HAP-1 (cell line): ENCODE results near the gene ALDH16A1.
"Not testable (repeated sequence)": the region's sequence is repeated elsewhere in the genome, so short reads cannot be mapped to it uniquely, and the experiment has no call there.

Experiments
- DNase-seq, 2 experiments: peaks; one replicate each; pipeline ENCODE4 v3.0.0-alpha.2; 2016 to 2020; ENCODE audit warnings: low spot score in 2 of 2
- H3K27me3 ChIP-seq: fragments of 250-450 bp; sonication (Bioruptor Pico); 2 replicates; pipeline ENCODE4 v1.5.1; 2020; ENCODE audit warnings: low read depth, mild to moderate bottlenecking, moderate library complexity
- H3K36me3 ChIP-seq: fragments of 250-450 bp; sonication (Bioruptor Pico); replicated peaks from 2 replicates; pipeline ENCODE4 v1.5.1; 2020; ENCODE audit warnings: mild to moderate bottlenecking
- H3K4me1 ChIP-seq: fragments of 250-450 bp; sonication (Bioruptor Pico); 2 replicates; pipeline ENCODE4 v1.5.1; 2020; ENCODE audit warnings: mild to moderate bottlenecking
- H3K4me3 ChIP-seq: fragments of 250-450 bp; sonication (Bioruptor Pico); 2 replicates; pipeline ENCODE4 v1.5.1; 2020; ENCODE audit warnings: mild to moderate bottlenecking, moderate library complexity
- H3K9me3 ChIP-seq: fragments of 250-450 bp; sonication (Bioruptor Pico); 2 replicates; pipeline ENCODE4 v1.5.1; 2020; ENCODE audit warnings: mild to moderate bottlenecking, moderate library complexity
- in situ Hi-C: fragments of 300-500 bp; cut with MboI; formaldehyde crosslinking; loops from 3 replicates; pipeline ENCODE4 v1.14.3; 2020; ENCODE audit warnings: low sequenced_read_pairs, inconsistent platforms, mixed read lengths

ALDH16A1 gene

DNA sequence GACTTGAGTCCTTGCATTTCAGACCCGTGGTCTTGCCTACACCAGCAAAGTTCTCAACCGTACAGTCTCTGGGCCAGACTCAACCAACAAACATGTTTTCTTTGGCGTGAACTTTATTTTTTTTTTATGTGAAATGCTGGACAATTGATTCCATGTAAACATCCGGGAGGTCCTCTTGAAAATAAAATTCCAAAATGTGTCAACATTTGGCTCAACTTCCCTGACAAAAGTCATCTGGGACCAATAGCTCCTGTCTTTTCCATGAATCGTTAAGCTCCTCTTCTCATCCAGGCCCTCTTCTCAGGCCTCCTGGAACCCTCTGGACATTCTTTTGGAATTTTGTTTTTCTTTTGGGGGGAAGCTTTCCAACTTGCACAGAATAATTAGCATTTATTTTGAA is 2.7 kb downstream of the ALDH16A1 start:
- no peak for DNase-seq
- Histone ChIP-seq H3K4me1 (peaks cover 3% of the 10 kb centered on the region; the same call in 1 of the 2 replicates), H3K36me3 (no peaks in the 10 kb centered on the region; the same call in 1 of the 2 replicates), H3K9me3 (no peaks in the 10 kb centered on the region), H3K4me3 (no peak overlapping the region), H3K27me3 (no peaks in the 10 kb centered on the region)
- in situ Hi-C loops: no loop called here

GRCh38 chr19:49456326-49456725 is 3.3 kb downstream of the ALDH16A1 start:
- Histone ChIP-seq H3K4me1 (peaks cover 3% of the 10 kb centered on the region; the same call in 1 of the 2 replicates), H3K27me3 (no peaks in the 10 kb centered on the region), H3K9me3 (no peaks in the 10 kb centered on the region), H3K36me3 (no peaks in the 10 kb centered on the region; the same call in 1 of the 2 replicates), H3K4me3 (no peak overlapping the region)
- in situ Hi-C loops: no loop called here
- no peak for DNase-seq

GRCh38 chr19:49458567-49458903 is 5.5 kb downstream of the ALDH16A1 start:
- in situ Hi-C loops: no loop called here
- no peaks in the 10 kb centered on the region; the same call in 1 of the 2 replicates for H3K36me3 ChIP-seq
- no peak for DNase-seq
- no peaks in the 10 kb centered on the region for H3K27me3 ChIP-seq
- H3K9me3 ChIP-seq: no peaks in the 10 kb centered on the region
- peaks cover 3% of the 10 kb centered on the region; the same call in 1 of the 2 replicates for H3K4me1 ChIP-seq
- H3K4me3 ChIP-seq: no peak overlapping the region

GRCh38 chr19:49459388-49459787 is 6.4 kb downstream of the ALDH16A1 start:
- Histone ChIP-seq H3K9me3 (no peaks in the 10 kb centered on the region), H3K4me3 (no peak overlapping the region), H3K4me1 (no peaks in the 10 kb centered on the region), H3K27me3 (no peaks in the 10 kb centered on the region), H3K36me3 (no peaks in the 10 kb centered on the region; the same call in 1 of the 2 replicates)
- in situ Hi-C loops: no loop called here
- DNase-seq: no peak

DNA sequence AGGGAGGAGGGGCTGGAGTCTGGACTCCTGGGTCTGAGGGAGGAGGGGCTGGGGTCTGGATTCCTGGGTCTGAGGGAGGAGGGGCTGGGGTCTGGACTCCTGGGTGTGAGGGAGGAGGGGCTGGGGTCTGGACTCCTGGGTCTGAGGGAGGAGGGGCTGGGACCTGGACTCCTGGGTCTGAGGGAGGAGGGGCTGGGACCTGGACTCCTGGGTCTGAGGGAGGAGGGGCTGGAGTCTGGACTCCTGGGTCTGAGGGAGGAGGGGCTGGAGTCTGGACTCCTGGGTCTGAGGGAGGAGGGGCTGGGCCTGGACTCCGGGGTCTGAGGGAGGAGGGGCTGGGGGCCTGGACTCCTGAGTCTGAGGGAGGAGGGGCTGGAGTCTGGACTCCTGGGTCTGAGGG is 8.1 kb downstream of the ALDH16A1 start:
- H3K4me1 ChIP-seq, H3K9me3 ChIP-seq, DNase-seq, in situ Hi-C loops, H3K27me3 ChIP-seq, H3K36me3 ChIP-seq, H3K4me3 ChIP-seq: not testable (repeated sequence)

DNA sequence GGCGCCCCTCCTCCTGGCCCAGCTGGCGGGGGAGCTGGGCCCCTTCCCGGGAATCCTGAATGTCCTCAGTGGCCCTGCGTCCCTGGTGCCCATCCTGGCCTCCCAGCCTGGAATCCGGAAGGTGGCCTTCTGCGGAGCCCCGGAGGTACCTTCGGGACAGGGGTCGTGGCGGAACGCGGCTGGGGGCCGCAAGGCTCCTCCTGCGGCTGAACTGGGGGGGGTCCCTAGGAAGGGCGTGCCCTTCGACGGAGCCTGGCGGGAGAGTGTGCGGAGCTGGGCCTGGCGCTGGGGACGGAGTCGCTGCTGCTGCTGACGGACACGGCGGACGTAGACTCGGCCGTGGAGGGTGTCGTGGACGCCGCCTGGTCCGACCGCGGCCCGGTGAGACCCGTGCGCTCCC is 8.6 kb downstream of the ALDH16A1 start:
- no peak for DNase-seq
- in situ Hi-C loops: no loop called here
- Histone ChIP-seq H3K36me3 (no peaks in the 10 kb centered on the region; the same call in 1 of the 2 replicates), H3K9me3 (no peaks in the 10 kb centered on the region), H3K4me1 (no peaks in the 10 kb centered on the region), H3K27me3 (no peaks in the 10 kb centered on the region), H3K4me3 (no peak overlapping the region)

GRCh38 chr19:49462492-49462891 is 9.5 kb downstream of the ALDH16A1 start:
- Histone ChIP-seq H3K9me3 (no peaks in the 10 kb centered on the region), H3K36me3 (no peaks in the 10 kb centered on the region; the same call in 1 of the 2 replicates), H3K4me1 (no peaks in the 10 kb centered on the region), H3K27me3 (no peaks in the 10 kb centered on the region), H3K4me3 (no peak overlapping the region)
- in situ Hi-C loops: no loop called here
- DNase-seq: no peak

DNA sequence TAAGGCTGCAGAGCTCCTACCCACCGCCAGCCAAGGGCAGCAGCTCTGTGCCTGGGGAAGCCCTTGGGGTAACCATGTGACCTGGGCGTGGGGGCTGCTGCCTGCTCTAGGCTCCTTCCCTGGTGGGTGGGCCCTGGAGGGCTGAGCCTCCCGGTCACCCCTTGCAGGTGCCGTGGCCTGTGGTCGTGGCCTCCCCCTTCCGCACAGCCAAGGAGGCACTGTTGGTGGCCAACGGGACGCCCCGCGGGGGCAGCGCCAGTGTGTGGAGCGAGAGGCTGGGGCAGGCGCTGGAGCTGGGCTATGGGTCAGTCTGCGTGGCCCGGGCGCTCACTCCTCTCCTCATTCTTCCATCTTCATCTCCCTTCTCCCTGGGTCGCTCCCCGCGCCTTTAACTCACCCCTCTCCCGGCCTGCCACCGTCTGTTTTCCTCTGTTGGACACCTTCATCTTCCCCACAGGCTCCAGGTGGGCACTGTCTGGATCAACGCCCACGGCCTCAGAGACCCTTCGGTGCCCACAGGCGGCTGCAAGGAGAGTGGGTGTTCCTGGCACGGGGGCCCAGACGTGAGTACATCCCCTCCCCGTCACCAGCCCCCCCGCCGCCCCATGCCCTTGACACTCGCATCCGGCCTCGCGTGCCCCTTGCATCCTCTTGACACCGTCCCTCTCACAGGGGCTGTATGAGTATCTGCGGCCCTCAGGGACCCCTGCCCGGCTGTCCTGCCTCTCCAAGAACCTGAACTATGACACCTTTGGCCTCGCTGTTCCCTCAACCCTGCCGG is 11.1 kb downstream of the ALDH16A1 start:
- Histone ChIP-seq H3K36me3 (no peaks in the 10 kb centered on the region; the same call in 1 of the 2 replicates), H3K27me3 (no peaks in the 10 kb centered on the region), H3K4me3 (no peak overlapping the region), H3K4me1 (peaks cover 1% of the 10 kb centered on the region), H3K9me3 (no peaks in the 10 kb centered on the region)
- in situ Hi-C loops: no loop called here
- no peak for DNase-seq

- Histone ChIP-seq H3K9me3 (no peaks in the 10 kb centered on the region), H3K4me1 (peaks cover 3% of the 10 kb centered on the region), H3K27me3 (no peaks in the 10 kb centered on the region), H3K4me3 (no peak overlapping the region), H3K36me3 (peaks cover 6% of the 10 kb centered on the region; the same call in 1 of the 2 replicates)
- DNase-seq: no peak
- in situ Hi-C loops: no loop called here
Observed at GRCh38 chr19:49465371-49465770, 12.3 kb downstream of the ALDH16A1 start.

DNA sequence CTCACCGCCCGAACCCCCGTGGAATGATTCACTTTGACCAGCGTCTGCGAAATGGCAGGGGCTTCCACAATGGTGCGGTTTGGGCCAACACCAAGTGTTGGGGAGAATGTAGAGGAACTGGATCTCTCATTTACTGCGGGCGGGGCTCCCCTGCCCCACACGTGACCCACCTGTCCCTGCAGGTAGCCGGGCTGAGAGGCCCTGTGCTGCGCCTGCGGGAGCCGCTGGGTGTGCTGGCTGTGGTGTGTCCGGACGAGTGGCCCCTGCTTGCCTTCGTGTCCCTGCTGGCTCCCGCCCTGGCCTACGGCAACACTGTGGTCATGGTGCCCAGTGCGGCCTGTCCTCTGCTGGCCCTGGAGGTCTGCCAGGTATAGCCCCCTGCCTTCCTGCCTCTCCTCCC is 15.2 kb downstream of the ALDH16A1 start:
- Histone ChIP-seq H3K4me3 (no peak overlapping the region), H3K36me3 (peaks cover 6% of the 10 kb centered on the region; the same call in 1 of the 2 replicates), H3K4me1 (peaks cover 3% of the 10 kb centered on the region), H3K9me3 (no peaks in the 10 kb centered on the region), H3K27me3 (no peaks in the 10 kb centered on the region)
- DNase-seq: no peak
- in situ Hi-C loops: no loop called here

GRCh38 chr19:49468746-49469447 is 15.9 kb downstream of the ALDH16A1 start:
- no peak overlapping the region for H3K4me3 ChIP-seq
- peaks cover 3% of the 10 kb centered on the region for H3K4me1 ChIP-seq
- DNase-seq: peak; percentile 91 to 94
- no peaks in the 10 kb centered on the region for H3K27me3 ChIP-seq
- H3K36me3 ChIP-seq: peaks cover 6% of the 10 kb centered on the region; the same call in 1 of the 2 replicates
- in situ Hi-C loops: no loop called here
- H3K9me3 ChIP-seq: no peaks in the 10 kb centered on the region

- H3K27me3 ChIP-seq: no peaks in the 10 kb centered on the region
- peaks cover 6% of the 10 kb centered on the region; the same call in 1 of the 2 replicates for H3K36me3 ChIP-seq
- peaks cover 3% of the 10 kb centered on the region for H3K4me1 ChIP-seq
- in situ Hi-C loops: no loop called here
- H3K9me3 ChIP-seq: no peaks in the 10 kb centered on the region
- no peak overlapping the region for H3K4me3 ChIP-seq
- DNase-seq: no peak
Observed at GRCh38 chr19:49469828-49470614, 17.0 kb downstream of the ALDH16A1 start.

- in situ Hi-C loops: no loop called here
- DNase-seq: no peak
- peaks cover 3% of the 10 kb centered on the region for H3K4me1 ChIP-seq
- H3K4me3 ChIP-seq: no peak overlapping the region
- H3K36me3 ChIP-seq: peaks cover 6% of the 10 kb centered on the region; the same call in 1 of the 2 replicates
- no peaks in the 10 kb centered on the region for H3K9me3 ChIP-seq
- H3K27me3 ChIP-seq: 0 out of 2 replicates have a peak, but pooled peaks cover 4% of the 10 kb centered on the region
Observed at GRCh38 chr19:49470615-49470978, 17.6 kb downstream of the ALDH16A1 start.
